Endodermal cell (in vitro differentiated cells): ENCODE measurements around the gene ERBB4. TPM values are rescaled to one million over a fixed set of nuclear protein-coding genes. Genes with fewer than 3 reads are reported as not detected.

Experiments
- DNase-seq: peaks from one replicate; pipeline ENCODE4 v3.0.0-alpha.2; 2017
- H3K27ac ChIP-seq: 2 replicates; pipeline ENCODE4 v1.5.1; 2013; ENCODE audit warnings: mild to moderate bottlenecking, low read depth, low read length, moderate library complexity
- H3K27me3 ChIP-seq: 2 replicates; pipeline ENCODE4 v1.6.1; 2013; ENCODE audit warnings: mild to moderate bottlenecking, low read length, moderate library complexity; ENCODE audit not compliant: insufficient read depth, control insufficient read depth, poor library complexity, severe bottlenecking
- H3K36me3 ChIP-seq: 2 replicates; pipeline ENCODE4 v1.7.0; 2013; ENCODE audit warnings: mild to moderate bottlenecking, low read length, moderate library complexity; ENCODE audit not compliant: control insufficient read depth, insufficient read depth
- H3K4me1 ChIP-seq: one replicate; pipeline ENCODE4 v1.7.0; 2013; ENCODE audit warnings: low read length; ENCODE audit not compliant: control insufficient read depth, insufficient read depth
- H3K4me3 ChIP-seq: 2 replicates; pipeline ENCODE4 v1.5.1; 2013; ENCODE audit warnings: mild to moderate bottlenecking, low read length, moderate library complexity
- H3K9ac ChIP-seq: 2 replicates; pipeline ENCODE4 v1.6.1; 2013; ENCODE audit warnings: mild to moderate bottlenecking, low read length, moderate library complexity; ENCODE audit not compliant: poor library complexity, severe bottlenecking; ENCODE audit errors: extremely low read depth
- H3K9me3 ChIP-seq: 2 replicates; pipeline ENCODE4 v1.6.1; 2013; ENCODE audit warnings: mild to moderate bottlenecking, low read length, moderate library complexity; ENCODE audit not compliant: control insufficient read depth
- H3K27ac Mint-ChIP-seq: 2 replicates; pipeline ENCODE4 v1.8.0; 2020; ENCODE audit warnings: mixed read lengths
- H3K27me3 Mint-ChIP-seq: 2 replicates; pipeline ENCODE4 v1.8.0; 2021; ENCODE audit warnings: mild to moderate bottlenecking, mixed read lengths; ENCODE audit not compliant: insufficient read depth
- H3K36me3 Mint-ChIP-seq: 2 replicates; pipeline ENCODE4 v1.8.0; 2020; ENCODE audit warnings: low read depth, mixed read lengths
- H3K4me1 Mint-ChIP-seq: 2 replicates; pipeline ENCODE4 v1.8.0; 2020; ENCODE audit warnings: mixed read lengths
- H3K4me3 Mint-ChIP-seq: 2 replicates; pipeline ENCODE4 v1.8.0; 2020; ENCODE audit warnings: mild to moderate bottlenecking, moderate library complexity, mixed read lengths
- H3K9me3 Mint-ChIP-seq: 2 replicates; pipeline ENCODE4 v1.8.0; 2020; ENCODE audit warnings: mild to moderate bottlenecking, mixed read lengths
- CTCF ChIP-seq: fragments of 200-600 bp; sonication (generic); conservative IDR thresholded peaks from 2 replicates; pipeline ENCODE4 v1.5.0; 2021; ENCODE audit warnings: antibody characterized with exemption, mild to moderate bottlenecking
- WGBS, 2 experiments: methylation state at CpG; one replicate each; pipeline versions ENCODE4 v1.1.5 to v1.1.7; 2013; ENCODE audit warnings: missing lambda C conversion rate in 2 of 2, mixed read lengths in 1 of 2; ENCODE audit not compliant: insufficient coverage in 1 of 2, insufficient read length in 1 of 2; 5-methylcytosine and 5-hydroxymethylcytosine counted together
- total RNA-seq, 2 donors: library from RNA; stranded (reverse); fragmentation: NEBNext Ultra II Directional in 1 of 2; extraction: Animal tissue kit (Norgen Biotek cat#: 25700) in 1 of 2; gene quantifications; 2 replicates in 1 of 2; 3 replicates in 1 of 2; pipeline ENCODE4 v1.2.1, GENCODE V29; 2021

The ERBB4 gene
- total RNA-seq, 2 donors from 2014 or later: 154 to 158 TPM

GRCh38 chr2:212532585-212532984, 6.0 kb downstream of the ERBB4 start:
- no peaks in the 10 kb centered on the region for H3K9me3 ChIP-seq
- Mint-ChIP-seq H3K27ac (no peak overlapping the region), H3K9me3 (no peaks in the 10 kb centered on the region), H3K36me3 (no peaks in the 10 kb centered on the region), H3K27me3 (peaks cover 42% of the 10 kb centered on the region), H3K4me3 (no peak overlapping the region), H3K4me1 (peaks cover 7% of the 10 kb centered on the region)
- no peaks in the 10 kb centered on the region for H3K4me1 ChIP-seq
- H3K27me3 ChIP-seq: peaks cover 51% of the 10 kb centered on the region
- peak; percentile 61 for TF ChIP-seq CTCF
- no peaks in the 10 kb centered on the region for H3K36me3 ChIP-seq
- no peak overlapping the region for H3K9ac ChIP-seq
- no peak overlapping the region for H3K27ac ChIP-seq
- DNase-seq: no peak
- 85 to 88% methylated on average over 2 of the region's 2 CpGs for WGBS, 2 experiments
- no peak overlapping the region for H3K4me3 ChIP-seq

GRCh38 chr2:212532087-212532486, 6.5 kb downstream of the ERBB4 start:
- Mint-ChIP-seq H3K36me3 (no peaks in the 10 kb centered on the region), H3K4me1 (peaks cover 3% of the 10 kb centered on the region), H3K9me3 (no peaks in the 10 kb centered on the region), H3K27ac (no peak overlapping the region), H3K27me3 (peaks cover 37% of the 10 kb centered on the region), H3K4me3 (no peak overlapping the region)
- H3K27ac ChIP-seq: peak overlapping the region; percentile 67
- DNase-seq: no peak
- 84 to 91% methylated on average over 3 of the region's 3 CpGs for WGBS, 2 experiments
- no peaks in the 10 kb centered on the region for H3K9me3 ChIP-seq
- H3K36me3 ChIP-seq: no peaks in the 10 kb centered on the region
- peaks cover 46% of the 10 kb centered on the region for H3K27me3 ChIP-seq
- H3K4me1 ChIP-seq: no peaks in the 10 kb centered on the region
- no peak overlapping the region for H3K9ac ChIP-seq
- no peak for TF ChIP-seq CTCF
- no peak overlapping the region for H3K4me3 ChIP-seq

GRCh38 chr2:212531499-212531898, 7.1 kb downstream of the ERBB4 start:
- H3K27ac ChIP-seq: no peak overlapping the region
- no peak for TF ChIP-seq CTCF
- Mint-ChIP-seq H3K4me3 (no peak overlapping the region), H3K36me3 (no peaks in the 10 kb centered on the region), H3K27ac (no peak overlapping the region), H3K9me3 (no peaks in the 10 kb centered on the region), H3K4me1 (peaks cover 3% of the 10 kb centered on the region), H3K27me3 (peaks cover 31% of the 10 kb centered on the region)
- H3K36me3 ChIP-seq: no peaks in the 10 kb centered on the region
- H3K27me3 ChIP-seq: peaks cover 40% of the 10 kb centered on the region
- 93% methylated on average over 1 of the region's 1 CpG; no CpG with 5 or more reads in 1 of the 2 experiments for WGBS, 2 experiments
- H3K4me1 ChIP-seq: no peaks in the 10 kb centered on the region
- H3K9ac ChIP-seq: no peak overlapping the region
- no peak overlapping the region for H3K4me3 ChIP-seq
- DNase-seq: no peak
- no peaks in the 10 kb centered on the region for H3K9me3 ChIP-seq
